K562 (cell line): ENCODE data around the gene CELF6. TPM values are rescaled to one million over a fixed set of nuclear protein-coding genes. Genes with fewer than 3 reads are reported as not detected.

Source experiments
- ARNT ChIP-seq, 2 experiments: fragments of 450-650 bp; IDR thresholded peaks; 2 replicates each; pipeline ENCODE4 v1.6.1; 2016; ENCODE audit warnings: mild to moderate bottlenecking in 1 of 2
- HDAC3 ChIP-seq: fragments of 450-650 bp; IDR thresholded peaks from 2 replicates; pipeline ENCODE4 v1.6.1; 2018; ENCODE audit warnings: borderline replicate concordance, mild to moderate bottlenecking, moderate library complexity; ENCODE audit not compliant: partially characterized antibody
- HMG20B ChIP-seq: fragments of 250-450 bp; sonication (Bioruptor Pico); IDR thresholded peaks from 2 replicates; pipeline ENCODE4 v1.5.0; 2021; ENCODE audit warnings: mild to moderate bottlenecking
- NCOR1 ChIP-seq: fragments of 450-650 bp; IDR thresholded peaks from 2 replicates; pipeline ENCODE4 v1.6.1; 2016; ENCODE audit warnings: mild to moderate bottlenecking, moderate library complexity
- RUNX1 ChIP-seq: sonication (generic); IDR thresholded peaks from 2 replicates; pipeline ENCODE4 v1.6.1; 2016; ENCODE audit warnings: antibody characterized with exemption, low read depth
- SAP30 ChIP-seq: fragments of 200-600 bp; sonication (generic); IDR thresholded peaks from 2 replicates; pipeline ENCODE4 v1.6.1; 2012; ENCODE audit warnings: borderline replicate concordance, low read depth, mild to moderate bottlenecking, moderate library complexity, low read length, control low read depth, inconsistent platforms; ENCODE audit not compliant: insufficient read depth, poor library complexity, severe bottlenecking
- SIRT6 ChIP-seq: IDR thresholded peaks from one replicate; pipeline ENCODE4 v1.6.1; 2012; ENCODE audit warnings: low read depth, mild to moderate bottlenecking, control low read depth, inconsistent platforms, low read length, moderate library complexity
- YY1 ChIP-seq, 3 experiments: IDR thresholded peaks; 2 replicates each; pipeline ENCODE4 v1.6.1; 2011; ENCODE audit warnings: low read length in 2 of 3, mild to moderate bottlenecking in 2 of 3, moderate library complexity in 2 of 3, borderline replicate concordance in 1 of 3, control low read depth in 1 of 3, low read depth in 1 of 3; ENCODE audit not compliant: insufficient read depth in 3 of 3, insufficient replicate concordance in 2 of 3, control insufficient read depth in 1 of 3, insufficient read length in 1 of 3; ENCODE audit errors: extremely low read depth in 1 of 3
- ZNF175 ChIP-seq: fragments of 200-800 bp; sonication (Bioruptor generic); IDR thresholded peaks from 2 replicates; pipeline ENCODE4 v1.6.1; 2016; ENCODE audit warnings: low read depth, mild to moderate bottlenecking, missing genetic modification characterization, missing compliant biosample characterization
- ZNF232 ChIP-seq: sonication (generic); formaldehyde crosslinking; IDR thresholded peaks from 2 replicates; pipeline ENCODE4 v1.8.0; 2022; ENCODE audit warnings: mild to moderate bottlenecking, missing genetic modification reagents
- ZNF253 ChIP-seq: fragments of 250-450 bp; sonication (Bioruptor Pico); conservative IDR thresholded peaks from 2 replicates; pipeline ENCODE4 v1.6.1; 2021; ENCODE audit warnings: mild to moderate bottlenecking
- polyA plus RNA-seq, 8 experiments: library from polyadenylated mRNA; depleted of rRNA in 4 of 8; stranded (reverse) in 5 of 8; unstranded in 3 of 8; fragments of >200 nt; fragmentation: Nextera tagmentation in 2 of 8; fragmentation: Illumina TruSeq in 1 of 8; extraction: Ambion mirVana in 2 of 8; extraction: Trizol in 1 of 8; gene quantifications; 2 replicates each; pipeline versions ENCODE4 v1.2.1 to v1.2.3, GENCODE V29; 2011 to 2014; ENCODE audit warnings: inconsistent platforms in 1 of 8, missing spikeins in 1 of 8
- total RNA-seq, 7 experiments: library from RNA; depleted of rRNA in 6 of 7; stranded (reverse); fragments of >200 nt in 6 of 7; fragmentation: Illumina TruSeq in 2 of 7; extraction: Trizol in 2 of 7; gene quantifications; 2 replicates each; pipeline versions ENCODE4 v1.2.1 to v1.2.3, GENCODE V29; 2011 to 2021; ENCODE audit warnings: low replicate concordance in 1 of 7
- TF ChIP-seq, protein P1 (sequence below): fragments of 450-650 bp; IDR thresholded peaks from 2 replicates; pipeline ENCODE4 v1.6.1; 2016; ENCODE audit warnings: missing biosample characterization, missing genetic modification characterization
- TF ChIP-seq, protein P2 (sequence below): fragments of 250-450 bp; sonication (Bioruptor Pico); IDR thresholded peaks from 2 replicates; pipeline ENCODE4 v1.5.0; 2020; ENCODE audit warnings: mild to moderate bottlenecking, borderline replicate concordance
- TF ChIP-seq, protein P3 (sequence below): sonication (generic); formaldehyde crosslinking; IDR thresholded peaks from 2 replicates; pipeline ENCODE4 v1.9.0; 2022; ENCODE audit warnings: mild to moderate bottlenecking, missing genetic modification reagents
- TF ChIP-seq, protein P4 (sequence below): fragments of 450-650 bp; IDR thresholded peaks from 2 replicates; pipeline ENCODE4 v1.7.1; 2018; ENCODE audit warnings: mild to moderate bottlenecking, low read depth; ENCODE audit not compliant: partially characterized antibody
- TF ChIP-seq, protein P5 (sequence below): sonication (generic); formaldehyde crosslinking; IDR thresholded peaks from 2 replicates; pipeline ENCODE4 v1.8.1; 2023; ENCODE audit warnings: mild to moderate bottlenecking, missing genetic modification reagents

CELF6 gene
- total and polyA plus RNA-seq, 9 of the 15 experiments (the other 6 are each of a cell fraction or from before 2014, with no cell fraction given), result 0.01 to 0.11 TPM; not detected in 7

DNA sequence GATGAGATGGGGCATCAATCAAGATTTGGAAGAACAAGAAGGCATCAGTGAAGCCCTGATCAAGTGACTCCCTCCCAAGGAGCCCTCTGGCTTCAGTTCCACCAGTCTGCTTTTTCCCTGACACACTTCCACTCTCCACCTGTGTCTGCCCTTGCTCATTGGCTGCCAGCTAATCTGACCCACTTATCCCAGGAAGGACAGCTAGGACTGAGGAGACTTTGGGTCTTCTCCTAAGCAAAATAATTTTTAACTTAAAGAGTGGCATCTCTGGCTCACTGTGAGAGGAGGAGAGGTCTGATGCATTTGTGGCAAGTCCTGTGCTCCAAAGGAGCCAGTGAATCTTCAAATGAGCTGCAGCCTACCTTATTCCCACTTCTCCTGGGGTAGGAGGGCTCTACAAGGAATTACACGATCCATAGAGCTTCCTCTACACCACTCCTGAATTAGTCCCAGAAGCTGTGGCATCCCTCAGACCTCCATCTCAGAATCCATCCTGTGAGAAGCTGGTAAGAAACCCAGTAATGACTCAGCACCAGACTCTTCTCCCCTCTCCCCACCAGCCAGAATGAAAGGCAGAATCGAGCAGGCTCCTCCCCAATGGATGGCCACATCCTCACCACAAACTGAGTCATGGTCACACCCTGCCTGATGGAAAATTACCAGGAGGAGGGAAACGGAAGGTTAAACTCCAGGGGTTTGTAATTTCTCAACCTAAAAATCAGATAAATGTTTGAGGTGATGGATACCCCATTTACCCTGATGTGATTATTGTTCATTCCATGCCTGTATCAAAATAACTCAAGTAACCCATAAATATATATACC is 82.7 kb downstream of the CELF6 start (continued):
- TF ChIP-seq YY1 (IDR thresholded peaks at IDR 0.05; ENCODE audit: borderline replicate concordance in 1 of 3, control insufficient read depth in 1 of 3, extremely low read depth in 1 of 3, insufficient read depth in 3 of 3, insufficient read length in 1 of 3, insufficient replicate concordance in 2 of 3, low read depth in 1 of 3, low read length in 2 of 3) (peak in 2 of 3 experiments; percentile 23 to 75), ZNF175 (no peak), SAP30 (no peak), NCOR1 (0 out of 2 replicates have a peak, but pooled peaks have one; percentile 13), ZNF253 (CRISPR knock-in tag) (no peak), ARNT (IDR thresholded peaks at IDR 0.05) (peak in 1 of 2 experiments; percentile 91; a peak in 2 of 4 replicates), ZNF232 (CRISPR knock-in tag) (no peak), SIRT6 (no peak), HMG20B (CRISPR knock-in tag) (no peak), HDAC3 (no peak), RUNX1 (no peak)
- TF ChIP-seq, protein P1, sequence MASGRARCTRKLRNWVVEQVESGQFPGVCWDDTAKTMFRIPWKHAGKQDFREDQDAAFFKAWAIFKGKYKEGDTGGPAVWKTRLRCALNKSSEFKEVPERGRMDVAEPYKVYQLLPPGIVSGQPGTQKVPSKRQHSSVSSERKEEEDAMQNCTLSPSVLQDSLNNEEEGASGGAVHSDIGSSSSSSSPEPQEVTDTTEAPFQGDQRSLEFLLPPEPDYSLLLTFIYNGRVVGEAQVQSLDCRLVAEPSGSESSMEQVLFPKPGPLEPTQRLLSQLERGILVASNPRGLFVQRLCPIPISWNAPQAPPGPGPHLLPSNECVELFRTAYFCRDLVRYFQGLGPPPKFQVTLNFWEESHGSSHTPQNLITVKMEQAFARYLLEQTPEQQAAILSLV (tag), result no peak
- TF ChIP-seq, protein P2, sequence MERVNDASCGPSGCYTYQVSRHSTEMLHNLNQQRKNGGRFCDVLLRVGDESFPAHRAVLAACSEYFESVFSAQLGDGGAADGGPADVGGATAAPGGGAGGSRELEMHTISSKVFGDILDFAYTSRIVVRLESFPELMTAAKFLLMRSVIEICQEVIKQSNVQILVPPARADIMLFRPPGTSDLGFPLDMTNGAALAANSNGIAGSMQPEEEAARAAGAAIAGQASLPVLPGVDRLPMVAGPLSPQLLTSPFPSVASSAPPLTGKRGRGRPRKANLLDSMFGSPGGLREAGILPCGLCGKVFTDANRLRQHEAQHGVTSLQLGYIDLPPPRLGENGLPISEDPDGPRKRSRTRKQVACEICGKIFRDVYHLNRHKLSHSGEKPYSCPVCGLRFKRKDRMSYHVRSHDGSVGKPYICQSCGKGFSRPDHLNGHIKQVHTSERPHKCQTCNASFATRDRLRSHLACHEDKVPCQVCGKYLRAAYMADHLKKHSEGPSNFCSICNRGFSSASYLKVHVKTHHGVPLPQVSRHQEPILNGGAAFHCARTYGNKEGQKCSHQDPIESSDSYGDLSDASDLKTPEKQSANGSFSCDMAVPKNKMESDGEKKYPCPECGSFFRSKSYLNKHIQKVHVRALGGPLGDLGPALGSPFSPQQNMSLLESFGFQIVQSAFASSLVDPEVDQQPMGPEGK, result no peak
- TF ChIP-seq, protein P3, sequence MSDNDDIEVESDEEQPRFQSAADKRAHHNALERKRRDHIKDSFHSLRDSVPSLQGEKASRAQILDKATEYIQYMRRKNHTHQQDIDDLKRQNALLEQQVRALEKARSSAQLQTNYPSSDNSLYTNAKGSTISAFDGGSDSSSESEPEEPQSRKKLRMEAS (CRISPR knock-in tag), result no peak
- TF ChIP-seq, protein P4, sequence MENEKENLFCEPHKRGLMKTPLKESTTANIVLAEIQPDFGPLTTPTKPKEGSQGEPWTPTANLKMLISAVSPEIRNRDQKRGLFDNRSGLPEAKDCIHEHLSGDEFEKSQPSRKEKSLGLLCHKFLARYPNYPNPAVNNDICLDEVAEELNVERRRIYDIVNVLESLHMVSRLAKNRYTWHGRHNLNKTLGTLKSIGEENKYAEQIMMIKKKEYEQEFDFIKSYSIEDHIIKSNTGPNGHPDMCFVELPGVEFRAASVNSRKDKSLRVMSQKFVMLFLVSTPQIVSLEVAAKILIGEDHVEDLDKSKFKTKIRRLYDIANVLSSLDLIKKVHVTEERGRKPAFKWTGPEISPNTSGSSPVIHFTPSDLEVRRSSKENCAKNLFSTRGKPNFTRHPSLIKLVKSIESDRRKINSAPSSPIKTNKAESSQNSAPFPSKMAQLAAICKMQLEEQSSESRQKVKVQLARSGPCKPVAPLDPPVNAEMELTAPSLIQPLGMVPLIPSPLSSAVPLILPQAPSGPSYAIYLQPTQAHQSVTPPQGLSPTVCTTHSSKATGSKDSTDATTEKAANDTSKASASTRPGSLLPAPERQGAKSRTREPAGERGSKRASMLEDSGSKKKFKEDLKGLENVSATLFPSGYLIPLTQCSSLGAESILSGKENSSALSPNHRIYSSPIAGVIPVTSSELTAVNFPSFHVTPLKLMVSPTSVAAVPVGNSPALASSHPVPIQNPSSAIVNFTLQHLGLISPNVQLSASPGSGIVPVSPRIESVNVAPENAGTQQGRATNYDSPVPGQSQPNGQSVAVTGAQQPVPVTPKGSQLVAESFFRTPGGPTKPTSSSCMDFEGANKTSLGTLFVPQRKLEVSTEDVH, result no peak
- TF ChIP-seq, protein P5, sequence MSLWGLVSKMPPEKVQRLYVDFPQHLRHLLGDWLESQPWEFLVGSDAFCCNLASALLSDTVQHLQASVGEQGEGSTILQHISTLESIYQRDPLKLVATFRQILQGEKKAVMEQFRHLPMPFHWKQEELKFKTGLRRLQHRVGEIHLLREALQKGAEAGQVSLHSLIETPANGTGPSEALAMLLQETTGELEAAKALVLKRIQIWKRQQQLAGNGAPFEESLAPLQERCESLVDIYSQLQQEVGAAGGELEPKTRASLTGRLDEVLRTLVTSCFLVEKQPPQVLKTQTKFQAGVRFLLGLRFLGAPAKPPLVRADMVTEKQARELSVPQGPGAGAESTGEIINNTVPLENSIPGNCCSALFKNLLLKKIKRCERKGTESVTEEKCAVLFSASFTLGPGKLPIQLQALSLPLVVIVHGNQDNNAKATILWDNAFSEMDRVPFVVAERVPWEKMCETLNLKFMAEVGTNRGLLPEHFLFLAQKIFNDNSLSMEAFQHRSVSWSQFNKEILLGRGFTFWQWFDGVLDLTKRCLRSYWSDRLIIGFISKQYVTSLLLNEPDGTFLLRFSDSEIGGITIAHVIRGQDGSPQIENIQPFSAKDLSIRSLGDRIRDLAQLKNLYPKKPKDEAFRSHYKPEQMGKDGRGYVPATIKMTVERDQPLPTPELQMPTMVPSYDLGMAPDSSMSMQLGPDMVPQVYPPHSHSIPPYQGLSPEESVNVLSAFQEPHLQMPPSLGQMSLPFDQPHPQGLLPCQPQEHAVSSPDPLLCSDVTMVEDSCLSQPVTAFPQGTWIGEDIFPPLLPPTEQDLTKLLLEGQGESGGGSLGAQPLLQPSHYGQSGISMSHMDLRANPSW (CRISPR knock-in tag), result no peak
